GM21723 (cell line): ENCODE results near the gene LY6G6D.
A peak's percentile ranks its signal among the peaks of the same experiment; 100 is the strongest.

Experiments
- ATAC-seq: cut with Tn5 transposase; IDR thresholded peaks from one replicate; pipeline ENCODE4 v1.9.1; 2021; ENCODE audit warnings: mild to moderate bottlenecking, moderate library complexity; ENCODE audit not compliant: unreplicated experiment

LY6G6D gene

DNA sequence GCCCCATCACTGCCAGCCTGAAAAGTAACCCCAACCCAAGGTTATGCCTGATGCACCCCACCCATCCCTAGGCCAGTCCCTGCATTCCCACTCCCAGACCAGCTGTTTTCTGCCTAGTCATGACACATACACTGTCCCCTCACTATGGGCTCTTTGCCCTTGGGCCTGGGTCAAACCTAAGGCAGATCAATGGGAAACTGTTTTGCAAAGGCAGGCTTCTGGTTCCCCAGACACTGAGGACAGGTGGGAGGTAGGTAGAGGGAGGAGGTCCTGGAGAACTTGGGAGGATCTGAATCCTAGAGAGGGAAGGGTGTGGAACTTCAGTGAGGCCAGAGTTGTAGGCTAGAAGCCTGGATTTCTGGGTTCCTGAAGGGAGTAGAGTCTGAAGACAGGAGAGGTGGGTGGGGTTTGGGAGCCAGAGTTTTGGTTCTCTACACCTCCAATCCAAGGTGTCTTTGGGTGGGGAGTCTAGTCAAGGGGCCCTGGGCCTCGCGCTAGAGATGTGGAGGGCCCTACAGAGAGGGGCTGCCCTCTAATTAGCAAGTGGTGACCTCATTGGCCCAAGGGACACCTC is 19.2 kb downstream of the LY6G6D start:
- ATAC-seq = no peak

DNA sequence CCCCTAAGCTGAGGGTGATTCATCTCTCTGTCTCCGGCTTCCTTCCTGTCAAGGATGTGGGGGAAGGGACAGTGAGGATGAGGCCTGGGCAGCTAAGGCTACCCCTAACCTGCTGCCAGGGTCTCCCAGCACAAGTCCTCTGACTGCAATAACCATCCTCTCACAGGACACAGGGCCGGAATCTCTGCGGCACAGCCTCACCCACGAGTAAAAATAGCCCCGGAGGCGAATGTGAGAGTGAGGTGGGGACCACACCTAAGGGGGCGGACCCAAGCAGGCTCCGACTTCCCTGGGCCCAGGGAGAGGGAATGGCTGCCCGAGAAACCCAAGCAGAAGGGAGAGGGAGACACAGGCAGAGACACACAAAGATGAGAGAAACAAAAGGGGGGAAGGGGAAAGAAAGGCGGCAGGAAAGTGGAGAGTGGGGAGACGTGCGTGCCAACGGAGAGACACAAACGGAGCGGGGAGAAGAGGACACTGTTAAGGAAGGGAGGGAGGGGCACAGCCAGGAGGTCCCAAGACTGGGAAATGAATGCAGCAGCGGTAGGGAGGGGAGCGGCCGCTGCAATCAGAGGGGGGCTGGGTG is 19.8 kb downstream of the LY6G6D start:
- ATAC-seq = peak; percentile 28

GRCh38 chr6:31736021-31736767 is 21.0 kb downstream of the LY6G6D start, which contains the start of gene CLIC1:
TSS of gene CLIC1 (minus strand) at chr6:31736530. CDS start at chr6:31736300, 230 bp downstream.
- ATAC-seq = no peak

- no peak for ATAC-seq
Measured at GRCh38 chr6:31736768-31737314, 21.7 kb downstream of the LY6G6D start.

DNA sequence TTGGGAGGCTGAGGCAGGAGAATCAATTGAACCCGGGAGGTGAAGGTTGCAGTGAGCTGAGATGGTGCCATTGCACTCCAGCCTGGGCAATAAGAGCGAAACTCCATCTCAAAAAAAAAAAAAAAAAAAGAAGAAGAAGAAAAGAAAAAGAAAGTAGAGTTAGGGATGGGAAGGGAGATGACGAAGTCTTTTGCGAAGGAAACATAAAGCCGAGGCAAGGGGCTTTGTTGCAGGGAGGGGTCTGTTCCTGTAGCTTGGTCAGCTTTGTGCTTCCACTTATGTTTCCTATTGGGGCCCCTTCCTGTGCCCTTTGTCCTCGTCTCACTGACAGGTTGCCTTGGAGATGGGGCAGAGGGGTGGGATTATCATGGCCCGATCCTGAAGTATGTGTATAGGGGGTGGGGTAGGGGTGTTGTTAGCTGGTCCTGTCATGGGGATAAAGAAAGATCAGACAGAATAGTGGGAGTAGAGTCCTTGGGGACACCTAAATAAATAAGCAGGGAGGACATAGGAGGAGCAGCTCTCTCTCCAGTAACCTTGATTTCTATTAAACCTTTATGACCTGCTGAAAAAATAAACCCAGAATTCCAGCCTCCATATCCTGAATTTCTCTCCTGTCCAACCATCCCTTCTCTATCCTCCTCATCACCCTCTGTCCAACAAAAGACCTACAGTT is 22.3 kb downstream of the LY6G6D start:
- ATAC-seq = no peak

DNA sequence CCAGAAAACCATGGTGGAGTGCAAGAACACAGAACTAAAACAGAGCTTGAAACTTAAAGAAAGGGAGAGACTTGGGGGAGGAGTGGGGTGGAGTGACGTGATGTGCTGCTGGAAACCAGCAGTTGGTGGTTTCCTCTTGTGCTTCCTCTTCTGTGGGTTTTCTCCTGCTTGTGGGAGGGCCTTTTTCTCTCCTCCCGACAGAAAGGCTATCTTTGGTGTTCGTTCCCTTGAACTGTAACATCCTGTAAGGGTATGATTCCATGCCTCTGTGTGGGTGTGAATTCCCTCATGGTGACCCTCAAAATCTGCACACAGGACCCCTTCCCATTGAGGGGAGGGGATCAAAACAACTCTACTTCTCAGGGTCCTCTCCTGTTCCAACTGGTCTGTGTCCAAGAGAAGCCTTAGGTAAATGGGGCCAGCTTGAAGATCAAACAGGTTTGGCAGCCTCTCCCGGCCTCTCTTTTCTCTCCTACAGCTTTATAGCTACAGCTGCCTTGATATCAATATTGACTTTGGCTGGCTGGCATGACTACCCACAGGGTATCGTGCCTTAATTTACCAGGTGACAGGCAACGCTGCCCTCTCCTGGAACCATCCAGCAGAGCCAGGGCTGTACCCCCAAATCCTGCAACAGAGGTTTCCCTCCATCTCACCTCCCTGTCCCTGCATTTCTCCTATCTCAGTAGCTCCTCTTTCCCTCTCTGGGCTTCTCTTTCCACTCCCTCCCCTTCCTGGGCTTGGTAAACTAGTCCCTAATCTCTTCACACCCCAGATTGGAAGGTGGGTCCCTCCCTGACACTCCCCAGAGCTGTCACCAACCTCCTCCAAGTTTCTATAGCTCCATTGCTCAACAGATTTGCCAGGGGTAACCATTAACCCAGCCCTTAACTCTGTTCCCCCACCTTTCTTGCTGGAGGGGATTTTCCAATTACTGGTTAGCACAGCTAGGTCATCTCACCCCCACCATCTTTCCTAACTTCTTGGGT is 23.1 kb downstream of the LY6G6D start:
- ATAC-seq = peak; percentile 24

DNA sequence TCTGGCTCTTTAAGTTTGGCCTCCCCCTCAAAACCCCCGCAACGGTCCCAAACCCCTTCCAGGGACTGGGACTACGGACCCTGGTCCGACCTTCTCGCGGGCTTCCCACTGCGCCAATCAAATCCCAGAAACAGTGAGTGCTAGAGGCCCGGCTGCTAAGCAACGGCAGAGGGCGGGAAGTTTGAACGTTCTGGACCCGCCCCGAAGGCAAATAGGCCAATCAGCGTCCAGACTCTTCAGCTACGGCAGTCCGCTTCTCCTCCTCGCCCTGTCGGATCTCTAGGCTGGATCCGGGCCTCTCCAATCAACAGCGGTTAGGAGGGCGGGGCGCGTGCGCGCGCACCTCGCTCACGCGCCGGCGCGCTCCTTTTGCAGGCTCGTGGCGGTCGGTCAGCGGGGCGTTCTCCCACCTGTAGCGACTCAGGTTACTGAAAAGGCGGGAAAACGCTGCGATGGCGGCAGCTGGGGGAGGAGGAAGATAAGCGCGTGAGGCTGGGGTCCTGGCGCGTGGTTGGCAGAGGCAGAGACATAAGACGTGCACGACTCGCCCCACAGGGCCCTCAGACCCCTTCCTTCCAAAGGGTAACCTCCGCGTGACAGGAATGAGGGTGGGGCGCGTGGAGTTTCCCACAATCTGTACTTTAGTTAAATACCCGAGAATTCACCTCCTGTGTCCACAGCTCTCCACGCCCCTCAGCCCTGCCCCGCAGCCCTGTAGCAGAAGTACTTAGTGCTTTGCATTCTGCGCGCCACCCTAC is 24.7 kb downstream of the LY6G6D start, which contains the start of gene MSH5:
Gene MSH5 (plus strand): TSS at position 367 of the 758 bp plus-strand sequence. CDS start 462 bp downstream, outside the sequence.
- ATAC-seq = peak; percentile 64

- peak; percentile 8 for ATAC-seq
Measured at GRCh38 chr6:31740397-31741223, 25.5 kb downstream of the LY6G6D start.

- no peak for ATAC-seq
Measured at GRCh38 chr6:31741815-31742214, 26.7 kb downstream of the LY6G6D start.

DNA sequence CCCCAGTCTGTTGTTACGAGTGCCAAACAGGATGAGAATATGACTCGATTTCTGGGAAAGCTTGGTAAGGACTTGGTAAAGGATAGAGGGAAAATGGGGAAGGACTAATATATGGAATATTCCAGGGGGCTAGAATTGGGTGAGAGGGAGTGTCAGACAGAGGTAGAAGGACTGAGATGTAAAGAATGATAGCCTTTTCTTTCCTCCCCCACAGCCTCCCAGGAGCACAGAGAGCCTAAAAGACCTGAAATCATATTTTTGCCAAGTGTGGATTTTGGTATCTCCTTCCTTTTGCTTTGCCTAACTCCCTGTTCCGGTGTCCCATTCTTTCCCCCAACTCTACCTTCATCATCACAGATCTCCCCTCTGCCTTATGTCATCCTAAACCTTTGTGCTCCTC is 27.7 kb downstream of the LY6G6D start:
- no peak for ATAC-seq

- ATAC-seq = no peak
Measured at GRCh38 chr6:31744422-31744821, 29.3 kb downstream of the LY6G6D start.

DNA sequence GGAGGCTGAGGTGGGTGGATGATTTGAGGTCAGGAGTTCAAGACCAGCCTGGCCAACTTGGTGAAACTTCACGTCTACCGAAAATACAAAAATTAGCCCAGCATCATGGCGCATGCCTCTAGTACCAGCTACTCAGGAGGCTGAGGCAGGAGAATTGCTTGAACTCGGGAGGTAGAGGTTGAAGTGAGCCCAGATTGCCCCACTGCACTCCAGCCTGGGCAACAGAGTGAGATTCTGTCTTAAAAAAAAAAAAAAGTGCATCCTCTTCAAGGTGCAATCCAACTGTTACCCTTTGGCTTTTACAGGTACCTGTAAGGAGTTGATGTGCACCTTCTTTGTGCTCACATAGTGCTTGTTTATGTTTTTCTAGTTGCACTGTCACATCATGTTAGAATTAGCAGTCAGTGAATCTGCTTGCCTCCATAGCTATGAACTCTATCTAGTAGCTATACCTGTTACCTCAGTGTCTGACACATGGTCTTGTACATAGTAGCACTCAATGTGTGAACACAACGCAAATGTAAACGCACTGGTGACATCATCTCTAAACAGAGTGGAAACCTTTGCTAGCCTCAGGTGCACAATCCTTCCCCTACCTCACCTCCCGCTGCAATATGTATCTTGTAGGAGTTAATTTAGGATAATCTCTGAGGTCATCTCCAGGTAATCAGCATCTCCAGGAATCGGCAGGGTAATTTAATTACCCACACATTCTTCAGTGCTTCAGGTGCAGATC is 34.3 kb downstream of the LY6G6D start:
- ATAC-seq = no peak

GRCh38 chr6:31750411-31751022 is 35.4 kb downstream of the LY6G6D start:
- no peak for ATAC-seq

DNA sequence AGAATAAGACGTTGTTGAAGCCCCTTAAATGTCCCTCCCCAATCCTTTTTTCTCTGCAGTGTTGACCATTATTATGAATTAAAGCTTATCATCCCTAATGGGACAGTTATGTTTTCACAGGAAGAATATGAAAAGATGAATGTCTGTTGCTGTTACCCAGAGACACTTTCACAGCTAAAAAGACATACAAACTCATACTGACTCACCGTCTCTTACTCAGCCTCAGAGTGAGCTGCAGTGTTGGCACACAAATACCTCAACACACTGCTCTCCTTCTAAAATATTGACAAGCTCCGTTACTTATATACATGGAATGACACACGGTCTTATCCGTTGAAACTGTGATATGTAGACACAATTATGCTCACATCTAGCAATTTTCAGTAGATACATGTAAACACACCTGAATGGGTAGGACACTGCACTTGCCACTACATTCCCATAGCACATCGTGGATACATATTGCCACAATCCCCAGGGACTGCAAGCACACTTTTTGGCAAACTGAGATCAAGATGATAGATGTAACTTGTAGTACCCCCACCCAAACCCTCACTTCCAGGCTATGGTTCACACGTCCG is 37.7 kb downstream of the LY6G6D start:
- no peak for ATAC-seq

DNA sequence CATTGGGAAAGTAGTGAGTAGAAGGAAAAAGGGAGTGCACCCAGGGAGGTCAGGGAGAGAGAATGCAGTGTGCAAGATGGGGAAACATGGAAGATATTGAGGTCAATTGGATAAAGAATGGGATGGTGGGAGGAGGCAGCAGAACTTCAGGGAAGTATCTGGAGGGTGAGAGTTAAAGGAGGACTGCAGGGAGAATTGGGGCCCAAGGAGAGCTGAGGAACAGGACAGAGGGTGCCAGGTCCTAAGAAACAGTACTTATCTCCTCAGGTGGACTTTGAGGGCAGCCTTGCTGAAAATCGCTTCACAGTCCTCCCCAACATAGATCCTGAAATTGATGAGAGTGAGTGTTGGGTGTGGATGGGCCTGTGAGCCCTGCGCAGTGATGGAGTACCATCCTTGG is 43.1 kb downstream of the LY6G6D start:
- no peak for ATAC-seq

DNA sequence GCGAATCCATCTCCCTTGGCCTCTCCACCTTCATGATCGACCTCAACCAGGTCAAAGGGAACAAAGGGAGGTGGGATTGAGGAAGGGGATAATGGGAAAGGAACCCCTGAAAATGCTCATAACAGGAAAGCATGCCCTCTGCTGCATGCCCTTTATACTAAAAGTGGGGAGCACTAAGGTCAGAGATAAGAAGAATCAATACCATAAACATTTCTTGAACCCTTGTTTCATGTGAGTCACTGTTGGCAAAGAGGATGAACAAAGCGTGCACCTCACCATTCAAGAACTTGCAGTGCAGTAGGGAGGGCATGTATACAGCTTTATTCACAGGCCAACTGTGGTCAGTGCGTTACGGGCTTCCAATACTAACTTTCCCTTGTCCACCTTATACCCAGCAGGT is 45.6 kb downstream of the LY6G6D start:
- no peak for ATAC-seq

DNA sequence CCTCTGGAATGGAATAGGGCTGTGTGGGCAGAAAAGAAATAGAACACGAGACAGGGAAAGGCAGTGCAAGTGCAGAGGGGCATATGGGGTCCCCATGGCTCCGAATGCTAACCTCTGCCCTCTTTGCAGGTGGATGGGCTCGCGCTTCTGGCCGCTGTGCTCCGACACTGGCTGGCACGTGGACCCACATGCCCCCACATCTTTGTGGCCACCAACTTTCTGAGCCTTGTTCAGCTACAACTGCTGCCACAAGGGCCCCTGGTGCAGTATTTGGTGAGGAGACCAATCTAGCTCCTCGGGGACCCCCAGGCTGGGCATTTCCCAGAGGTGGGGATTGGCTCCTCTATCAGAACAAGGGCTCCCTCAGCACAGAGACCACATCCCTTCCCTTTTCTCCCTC is 46.2 kb downstream of the LY6G6D start:
- no peak for ATAC-seq
